Measurements from ENCODE around the gene HOXD9. TPM values are rescaled to one million over a fixed set of nuclear protein-coding genes. Genes with fewer than 3 reads are reported as not detected.
A peak's percentile ranks its signal among the peaks of the same experiment; 100 is the strongest.

The HOXD9 gene
- polyA plus RNA-seq, 3 donors, result not detected

DNA sequence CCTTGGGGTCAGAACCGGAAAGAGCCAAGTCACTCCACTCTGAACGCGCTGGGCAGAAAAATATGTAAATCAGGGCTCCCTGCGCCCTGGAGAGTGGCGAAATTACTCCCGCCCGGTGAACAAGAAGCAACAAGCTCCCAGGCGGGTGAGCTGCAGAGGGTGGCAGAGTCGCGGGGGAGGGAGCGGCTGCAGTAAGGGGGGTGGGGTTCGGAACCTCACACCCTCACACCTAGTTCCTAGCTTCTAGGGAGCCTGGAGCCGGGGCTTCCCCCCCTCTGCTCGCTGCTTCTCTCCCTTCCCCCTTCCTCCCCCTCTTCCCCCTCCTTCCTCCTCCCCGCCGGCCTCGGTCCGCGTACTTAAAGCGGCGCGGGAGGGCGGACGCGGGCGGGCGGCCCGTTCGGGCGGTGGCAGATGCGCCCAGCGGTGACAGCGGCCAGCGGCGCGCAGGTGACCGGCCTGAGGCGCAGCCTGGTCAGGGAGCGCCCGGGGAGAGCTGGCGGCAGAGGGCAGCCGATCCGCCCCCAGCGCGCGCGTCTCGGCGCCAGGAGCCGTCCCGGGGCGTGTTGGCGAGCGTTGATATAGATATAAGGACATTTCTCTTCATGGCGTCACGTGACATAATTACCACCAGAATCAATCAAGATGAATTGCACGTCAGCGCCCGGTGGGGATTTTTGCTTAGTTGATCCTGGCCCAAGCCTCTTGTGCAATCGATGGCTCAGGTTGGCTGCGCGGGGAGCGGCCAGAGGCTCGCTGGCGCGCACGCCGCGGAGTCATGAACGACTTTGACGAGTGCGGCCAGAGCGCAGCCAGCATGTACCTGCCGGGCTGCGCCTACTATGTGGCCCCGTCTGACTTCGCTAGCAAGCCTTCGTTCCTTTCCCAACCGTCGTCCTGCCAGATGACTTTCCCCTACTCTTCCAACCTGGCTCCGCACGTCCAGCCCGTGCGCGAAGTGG lies 15.7 kb upstream of the HOXD9 start, which contains the start of gene HOXD11:
HOXD11 (plus strand) TSS at position 700 of the 959 bp plus-strand sequence; CDS start at position 776, 76 bp downstream.
- no peak within 1 kb of the TSS for H2AFZ ChIP-seq (ENCODE audit: insufficient read depth, low read depth, low read length, poor library complexity, severe bottlenecking)
- no peak within 1 kb of the TSS for H3K27ac Mint-ChIP-seq
- no peak within 1 kb of the TSS for H3K9ac ChIP-seq (ENCODE audit: insufficient read depth, low read length, poor library complexity, severe bottlenecking)
- peaks cover 6 to 12% of the 10 kb centered on the region in 2 donors for H3K4me1 ChIP-seq (ENCODE audit: control insufficient read depth in 1 of 2, insufficient read depth in 2 of 2, low read length in 2 of 2)
- peak within 1 kb of the TSS; percentile 59 for H3K4me2 ChIP-seq (replicated peaks; ENCODE audit: extremely low read depth, low read length, poor library complexity, severe bottlenecking)
- peaks cover 3 to 16% of the 10 kb centered on the region in 2 donors for H3K36me3 Mint-ChIP-seq
- peaks cover 77 to 93% of the 10 kb centered on the region in 2 donors for H3K27me3 ChIP-seq (ENCODE audit: control insufficient read depth in 2 of 2, insufficient read depth in 2 of 2, low read length in 2 of 2)
- H3K4me3 ChIP-seq (replicated peaks in 1 of 3; ENCODE audit: low read depth in 2 of 3, low read length in 3 of 3), result peak within 1 kb of the TSS in 1 of 3 experiments; percentile 63
- intact Hi-C loops (cut with micrococcal nuclease), result no loop called here
- no peaks in the 10 kb centered on the region for H3K36me3 ChIP-seq (replicated peaks in 1 of 2; ENCODE audit: control insufficient read depth in 1 of 2, insufficient read depth in 2 of 2, low read length in 2 of 2)
- no peak within 1 kb of the TSS for H3K27ac ChIP-seq (ENCODE audit: low read depth in 1 of 2, low read length in 2 of 2)
- no peaks in the 10 kb centered on the region for H3K79me2 ChIP-seq (ENCODE audit: insufficient read depth, low read length)
- peaks cover 28% of the 10 kb centered on the region for H3K4me1 Mint-ChIP-seq
- TF ChIP-seq, protein P1, sequence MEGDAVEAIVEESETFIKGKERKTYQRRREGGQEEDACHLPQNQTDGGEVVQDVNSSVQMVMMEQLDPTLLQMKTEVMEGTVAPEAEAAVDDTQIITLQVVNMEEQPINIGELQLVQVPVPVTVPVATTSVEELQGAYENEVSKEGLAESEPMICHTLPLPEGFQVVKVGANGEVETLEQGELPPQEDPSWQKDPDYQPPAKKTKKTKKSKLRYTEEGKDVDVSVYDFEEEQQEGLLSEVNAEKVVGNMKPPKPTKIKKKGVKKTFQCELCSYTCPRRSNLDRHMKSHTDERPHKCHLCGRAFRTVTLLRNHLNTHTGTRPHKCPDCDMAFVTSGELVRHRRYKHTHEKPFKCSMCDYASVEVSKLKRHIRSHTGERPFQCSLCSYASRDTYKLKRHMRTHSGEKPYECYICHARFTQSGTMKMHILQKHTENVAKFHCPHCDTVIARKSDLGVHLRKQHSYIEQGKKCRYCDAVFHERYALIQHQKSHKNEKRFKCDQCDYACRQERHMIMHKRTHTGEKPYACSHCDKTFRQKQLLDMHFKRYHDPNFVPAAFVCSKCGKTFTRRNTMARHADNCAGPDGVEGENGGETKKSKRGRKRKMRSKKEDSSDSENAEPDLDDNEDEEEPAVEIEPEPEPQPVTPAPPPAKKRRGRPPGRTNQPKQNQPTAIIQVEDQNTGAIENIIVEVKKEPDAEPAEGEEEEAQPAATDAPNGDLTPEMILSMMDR (IDR thresholded peaks at IDR 0.05), result no peak
- DNase-seq, result peak in 1 of 3 donors; percentile 47
- peak within 1 kb of the TSS; percentile 54 to 87 for H3K4me3 Mint-ChIP-seq
- H3K9me3 Mint-ChIP-seq, result peaks cover 0 to 43% (median 25%) of the 10 kb centered on the region in 7 donors
- peaks cover 0 to 62% of the 10 kb centered on the region in 2 donors for H3K9me3 ChIP-seq (replicated peaks in 1 of 2; ENCODE audit: control insufficient read depth in 1 of 2, insufficient read depth in 1 of 2, low read length in 2 of 2)
- no peaks in the 10 kb centered on the region for H4K20me1 ChIP-seq (ENCODE audit: insufficient read depth, low read length)
- H3K27me3 Mint-ChIP-seq (ENCODE audit: low read depth in 3 of 3), result peaks cover 89 to 98% (median 91%) of the 10 kb centered on the region in 3 donors
- 5% methylated on average over 60 of the region's 85 CpGs for WGBS (ENCODE audit: insufficient coverage)

DNA sequence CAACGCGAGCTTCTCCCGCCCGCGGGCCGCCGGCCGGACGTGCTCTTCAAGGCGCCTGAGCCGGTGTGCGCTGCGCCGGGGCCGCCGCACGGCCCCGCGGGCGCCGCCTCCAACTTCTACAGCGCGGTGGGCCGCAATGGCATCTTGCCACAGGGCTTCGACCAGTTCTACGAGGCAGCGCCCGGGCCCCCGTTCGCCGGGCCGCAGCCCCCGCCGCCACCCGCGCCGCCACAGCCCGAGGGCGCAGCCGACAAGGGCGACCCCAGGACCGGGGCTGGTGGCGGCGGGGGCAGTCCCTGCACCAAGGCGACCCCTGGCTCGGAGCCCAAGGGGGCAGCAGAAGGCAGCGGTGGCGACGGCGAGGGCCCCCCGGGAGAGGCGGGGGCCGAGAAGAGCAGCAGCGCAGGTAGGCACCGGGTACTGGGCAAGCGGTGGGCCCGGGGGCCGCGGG lies 14.8 kb upstream of the HOXD9 start:
- Histone ChIP-seq H3K27me3 (ENCODE audit: control insufficient read depth in 2 of 2, insufficient read depth in 2 of 2, low read length in 2 of 2) (peaks cover 77 to 93% of the 10 kb centered on the region in 2 donors), H3K79me2 (ENCODE audit: insufficient read depth, low read length) (no peaks in the 10 kb centered on the region), H2AFZ (ENCODE audit: insufficient read depth, low read depth, low read length, poor library complexity, severe bottlenecking) (no peak overlapping the region), H3K27ac (ENCODE audit: low read depth in 1 of 2, low read length in 2 of 2) (no peak overlapping the region), H3K9ac (ENCODE audit: insufficient read depth, low read length, poor library complexity, severe bottlenecking) (no peak overlapping the region), H3K36me3 (replicated peaks in 1 of 2; ENCODE audit: control insufficient read depth in 1 of 2, insufficient read depth in 2 of 2, low read length in 2 of 2) (no peaks in the 10 kb centered on the region), H3K4me2 (replicated peaks; ENCODE audit: extremely low read depth, low read length, poor library complexity, severe bottlenecking) (no peak overlapping the region), H4K20me1 (ENCODE audit: insufficient read depth, low read length) (no peaks in the 10 kb centered on the region), H3K4me3 (replicated peaks in 1 of 3; ENCODE audit: low read depth in 2 of 3, low read length in 3 of 3) (no peak overlapping the region), H3K9me3 (replicated peaks in 1 of 2; ENCODE audit: control insufficient read depth in 1 of 2, insufficient read depth in 1 of 2, low read length in 2 of 2) (peaks cover 0 to 62% of the 10 kb centered on the region in 2 donors), H3K4me1 (ENCODE audit: control insufficient read depth in 1 of 2, insufficient read depth in 2 of 2, low read length in 2 of 2) (peaks cover 6 to 12% of the 10 kb centered on the region in 2 donors)
- DNase-seq, result no peak
- TF ChIP-seq, protein P1 (IDR thresholded peaks at IDR 0.05), result no peak
- peaks cover 89 to 98% (median 91%) of the 10 kb centered on the region in 3 donors for H3K27me3 Mint-ChIP-seq (ENCODE audit: low read depth in 3 of 3)
- intact Hi-C loops (cut with micrococcal nuclease), result no loop called here
- peaks cover 3 to 16% of the 10 kb centered on the region in 2 donors for H3K36me3 Mint-ChIP-seq
- WGBS (ENCODE audit: insufficient coverage), result 3% methylated on average over 45 of the region's 59 CpGs
- no peak overlapping the region for H3K27ac Mint-ChIP-seq
- H3K4me3 Mint-ChIP-seq, result no peak overlapping the region
- peaks cover 0 to 45% (median 26%) of the 10 kb centered on the region in 7 donors for H3K9me3 Mint-ChIP-seq
- H3K4me1 Mint-ChIP-seq, result peaks cover 28% of the 10 kb centered on the region

Data from CD14-positive monocyte (primary cell).